Uterus (tissue), 2 donors: ENCODE measurements around the gene FUCA2.

Experiments used
- POLR2A ChIP-seq, 2 donors: fragments of 450-650 bp; IDR thresholded peaks; one replicate each; pipeline ENCODE4 v1.6.1; 2016; ENCODE audit warnings: antibody characterized with exemption in 2 of 2, mild to moderate bottlenecking in 1 of 2, moderate library complexity in 1 of 2
- TF ChIP-seq, protein P1 (sequence below), 4 experiments: fragments of 200-600 bp in 2 of 4; fragments of 450-650 bp in 2 of 4; sonication (generic) in 2 of 4; IDR thresholded peaks; one replicate each; pipeline ENCODE4 v1.5.1; 2016 to 2019; ENCODE audit warnings: antibody characterized with exemption in 4 of 4, mild to moderate bottlenecking in 2 of 4, moderate library complexity in 1 of 4

DNA sequence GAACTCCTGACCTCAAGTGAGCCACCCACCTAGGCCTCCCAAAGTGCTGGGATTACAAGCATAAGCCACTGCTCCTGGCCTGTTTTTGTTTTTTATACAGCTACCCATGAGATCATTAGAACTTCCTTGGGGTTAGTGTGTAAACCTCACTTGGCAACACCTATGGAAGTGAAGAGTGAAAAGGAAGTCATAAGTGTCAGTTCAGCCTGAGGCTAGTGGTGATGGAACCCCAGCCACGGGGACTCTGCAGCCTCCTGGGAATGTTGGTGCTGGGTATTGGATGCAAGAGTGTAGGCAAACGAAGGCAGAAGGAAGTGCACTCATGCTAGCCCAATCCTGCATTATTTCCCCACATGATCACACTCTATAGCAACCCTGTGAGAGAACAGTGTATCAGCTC, 33.6 kb upstream of the FUCA2 start:
- TF ChIP-seq, protein P1, sequence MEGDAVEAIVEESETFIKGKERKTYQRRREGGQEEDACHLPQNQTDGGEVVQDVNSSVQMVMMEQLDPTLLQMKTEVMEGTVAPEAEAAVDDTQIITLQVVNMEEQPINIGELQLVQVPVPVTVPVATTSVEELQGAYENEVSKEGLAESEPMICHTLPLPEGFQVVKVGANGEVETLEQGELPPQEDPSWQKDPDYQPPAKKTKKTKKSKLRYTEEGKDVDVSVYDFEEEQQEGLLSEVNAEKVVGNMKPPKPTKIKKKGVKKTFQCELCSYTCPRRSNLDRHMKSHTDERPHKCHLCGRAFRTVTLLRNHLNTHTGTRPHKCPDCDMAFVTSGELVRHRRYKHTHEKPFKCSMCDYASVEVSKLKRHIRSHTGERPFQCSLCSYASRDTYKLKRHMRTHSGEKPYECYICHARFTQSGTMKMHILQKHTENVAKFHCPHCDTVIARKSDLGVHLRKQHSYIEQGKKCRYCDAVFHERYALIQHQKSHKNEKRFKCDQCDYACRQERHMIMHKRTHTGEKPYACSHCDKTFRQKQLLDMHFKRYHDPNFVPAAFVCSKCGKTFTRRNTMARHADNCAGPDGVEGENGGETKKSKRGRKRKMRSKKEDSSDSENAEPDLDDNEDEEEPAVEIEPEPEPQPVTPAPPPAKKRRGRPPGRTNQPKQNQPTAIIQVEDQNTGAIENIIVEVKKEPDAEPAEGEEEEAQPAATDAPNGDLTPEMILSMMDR (IDR thresholded peaks at IDR 0.05), result no peak
- TF ChIP-seq POLR2A (IDR thresholded peaks at IDR 0.05), result no peak
